ENCODE measurements around the gene SLC35F5.
"Not testable (repeated sequence)": the region's sequence is repeated elsewhere in the genome, so short reads cannot be mapped to it uniquely, and the experiment has no call there.

SLC35F5 gene

DNA sequence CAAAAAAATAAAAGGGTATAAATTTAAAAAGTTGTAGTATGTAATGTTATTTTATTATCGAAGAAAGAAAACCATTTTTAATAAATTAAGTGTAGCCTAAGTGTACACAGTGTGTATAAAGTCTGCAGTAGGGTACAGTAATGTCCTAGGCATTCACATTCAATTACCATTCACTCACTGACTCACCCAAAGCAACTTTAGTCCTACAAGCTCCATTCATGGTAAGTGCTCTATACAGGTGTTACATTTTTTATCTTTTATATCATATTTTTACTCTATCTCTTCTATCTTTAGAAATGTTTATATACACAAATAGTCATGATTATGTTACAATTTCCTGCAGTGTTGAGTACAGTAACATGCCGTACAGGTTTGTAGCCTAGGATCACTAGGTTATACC is 69.9 kb downstream of the SLC35F5 start:
- Mint-ChIP-seq H3K27me3 (no peaks in the 10 kb centered on the region), H3K9me3 (no peaks in the 10 kb centered on the region), H3K4me3 (no peak overlapping the region), H3K4me1 (peaks cover 12% of the 10 kb centered on the region), H3K27ac (no peak overlapping the region)
- DNase-seq, result no peak
- ATAC-seq, result no peak

DNA sequence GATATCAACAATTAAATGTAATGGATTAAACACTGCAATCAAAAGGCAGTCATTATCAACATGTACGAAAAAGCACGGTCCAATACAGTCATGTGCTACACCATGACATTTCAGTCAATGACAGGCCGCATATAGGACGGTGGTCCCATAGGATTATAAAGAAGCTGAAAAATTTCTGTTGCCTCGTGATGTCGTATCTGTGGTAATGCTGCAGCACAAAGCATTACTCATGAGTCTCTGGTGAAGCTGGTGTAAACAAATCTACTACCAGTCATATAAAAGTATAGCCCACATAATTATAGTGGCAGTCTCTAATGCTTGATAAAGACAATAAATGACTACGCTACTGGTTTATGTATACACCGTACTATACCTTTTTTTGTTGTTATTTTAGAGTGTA is 71.0 kb downstream of the SLC35F5 start:
- Mint-ChIP-seq H3K27me3 (no peaks in the 10 kb centered on the region), H3K9me3 (no peaks in the 10 kb centered on the region), H3K27ac (no peak overlapping the region), H3K4me3 (no peak overlapping the region), H3K4me1 (peaks cover 3% of the 10 kb centered on the region)
- ATAC-seq (no peak), DNase-seq (no peak)

DNA sequence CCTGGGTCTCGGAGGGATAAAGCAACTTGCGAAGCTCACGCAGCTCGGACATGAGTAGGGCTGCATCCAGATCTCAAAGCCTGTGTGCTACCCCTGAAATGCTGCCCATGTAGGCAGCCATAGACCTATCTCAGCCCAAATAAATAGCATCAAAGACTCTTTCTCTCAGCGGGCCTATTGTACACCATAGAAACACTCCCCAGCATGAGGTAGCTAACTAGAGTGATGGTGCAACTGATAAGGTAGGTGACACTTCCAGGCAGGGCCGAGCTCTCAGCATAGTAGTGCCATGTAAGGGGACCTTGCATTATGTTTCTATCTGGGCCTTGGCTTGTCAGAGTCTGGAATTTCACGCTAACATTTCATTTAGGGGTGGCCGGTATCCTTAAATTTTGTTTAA is 77.0 kb downstream of the SLC35F5 start:
- no peaks in the 10 kb centered on the region for H3K4me1 Mint-ChIP-seq
- no peak overlapping the region for H3K27ac Mint-ChIP-seq
- no peaks in the 10 kb centered on the region for H3K9me3 Mint-ChIP-seq

DNA sequence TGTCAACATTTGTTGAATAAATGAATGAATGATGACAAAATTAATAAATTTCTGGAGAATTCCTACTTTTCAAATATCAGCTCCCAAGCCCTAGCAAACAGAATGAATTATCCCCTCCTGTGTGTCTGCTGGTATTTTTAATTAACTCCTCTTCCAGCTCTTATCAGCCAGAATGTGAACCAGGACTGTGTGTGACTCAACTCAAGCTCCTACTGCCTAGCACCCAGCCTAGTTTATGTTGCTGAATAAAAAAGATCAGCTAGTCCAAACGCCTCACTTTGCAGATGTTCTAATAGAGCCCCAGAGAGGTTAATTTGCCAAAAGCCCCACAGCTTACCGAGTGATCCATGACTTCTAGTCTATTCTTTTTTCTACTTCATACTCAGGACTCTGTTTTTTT is 79.1 kb downstream of the SLC35F5 start:
- Mint-ChIP-seq H3K4me1 (peaks cover 12% of the 10 kb centered on the region), H3K4me3 (no peak overlapping the region), H3K9me3 (peaks cover 0 to 13% of the 10 kb centered on the region in 2 donors), H3K27me3 (no peaks in the 10 kb centered on the region), H3K27ac (no peak overlapping the region)
- DNase-seq (no peak), ATAC-seq (no peak)

More for the DNA sequence above, 77.0 kb downstream of the SLC35F5 start:
- Mint-ChIP-seq H3K27me3 (no peaks in the 10 kb centered on the region), H3K4me3 (no peak overlapping the region)
- DNase-seq (no peak), ATAC-seq (no peak)

DNA sequence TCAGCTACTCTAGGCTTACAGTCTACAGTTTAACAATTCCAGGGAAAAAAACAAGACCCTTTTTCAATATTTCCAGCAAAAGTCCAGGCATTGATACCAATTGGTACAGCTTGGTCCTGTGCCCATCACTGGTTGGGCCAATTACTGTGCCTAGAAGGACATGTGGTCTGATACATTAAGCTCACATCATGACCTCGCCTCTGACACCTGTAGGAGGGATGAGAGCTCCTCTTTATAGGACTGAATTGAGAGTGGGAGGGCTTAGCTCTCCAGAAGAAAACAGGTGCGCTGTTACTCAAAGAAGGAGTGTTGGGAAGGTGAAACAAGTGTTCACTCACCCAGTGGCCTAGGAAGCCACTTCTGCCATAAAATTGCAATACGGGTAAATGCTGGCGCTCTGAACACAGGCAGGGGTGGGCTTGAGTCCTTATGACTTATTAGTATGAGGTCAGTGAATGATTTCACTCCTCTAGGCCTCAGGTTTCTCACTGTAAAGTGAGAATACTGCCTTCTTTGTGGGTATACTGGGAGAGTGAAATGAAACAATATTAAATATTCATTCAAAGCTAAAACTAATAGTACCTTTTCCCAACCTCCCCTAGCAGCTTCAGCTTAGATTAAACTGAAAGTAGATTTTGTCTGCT is 79.7 kb downstream of the SLC35F5 start:
- Mint-ChIP-seq H3K4me3 (no peak overlapping the region), H3K4me1 (peaks cover 12% of the 10 kb centered on the region), H3K9me3 (peaks cover 0 to 13% of the 10 kb centered on the region in 2 donors), H3K27ac (no peak overlapping the region), H3K27me3 (no peaks in the 10 kb centered on the region)
- DNase-seq, result no peak
- ATAC-seq, result no peak

DNA sequence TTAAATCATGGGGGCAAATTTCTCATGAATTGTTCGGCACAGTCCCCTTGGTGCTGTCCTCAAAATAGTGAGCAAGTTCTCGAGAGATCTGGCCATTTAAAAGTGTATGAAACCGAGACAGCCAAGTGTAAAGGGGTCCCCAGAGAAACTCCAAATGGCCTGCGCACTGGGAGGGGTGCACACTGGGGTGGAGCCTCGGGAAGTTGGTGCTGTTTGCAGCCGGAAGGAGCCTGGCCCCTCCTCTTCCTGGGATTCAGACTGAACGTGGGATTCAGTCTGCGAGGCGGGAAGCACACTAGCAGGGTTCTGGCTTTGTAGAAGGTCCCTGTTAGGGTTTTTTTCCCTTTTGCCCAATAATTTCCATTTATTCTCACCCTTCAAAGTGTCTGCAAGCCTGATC is 80.6 kb downstream of the SLC35F5 start:
- DNase-seq (no peak), ATAC-seq (no peak)
- no peak overlapping the region for H3K4me3 Mint-ChIP-seq
- peaks cover 12% of the 10 kb centered on the region for H3K4me1 Mint-ChIP-seq
- no peak overlapping the region for H3K27ac Mint-ChIP-seq
- H3K9me3 Mint-ChIP-seq, result peaks cover 0 to 13% of the 10 kb centered on the region in 2 donors
- no peaks in the 10 kb centered on the region for H3K27me3 Mint-ChIP-seq

DNA sequence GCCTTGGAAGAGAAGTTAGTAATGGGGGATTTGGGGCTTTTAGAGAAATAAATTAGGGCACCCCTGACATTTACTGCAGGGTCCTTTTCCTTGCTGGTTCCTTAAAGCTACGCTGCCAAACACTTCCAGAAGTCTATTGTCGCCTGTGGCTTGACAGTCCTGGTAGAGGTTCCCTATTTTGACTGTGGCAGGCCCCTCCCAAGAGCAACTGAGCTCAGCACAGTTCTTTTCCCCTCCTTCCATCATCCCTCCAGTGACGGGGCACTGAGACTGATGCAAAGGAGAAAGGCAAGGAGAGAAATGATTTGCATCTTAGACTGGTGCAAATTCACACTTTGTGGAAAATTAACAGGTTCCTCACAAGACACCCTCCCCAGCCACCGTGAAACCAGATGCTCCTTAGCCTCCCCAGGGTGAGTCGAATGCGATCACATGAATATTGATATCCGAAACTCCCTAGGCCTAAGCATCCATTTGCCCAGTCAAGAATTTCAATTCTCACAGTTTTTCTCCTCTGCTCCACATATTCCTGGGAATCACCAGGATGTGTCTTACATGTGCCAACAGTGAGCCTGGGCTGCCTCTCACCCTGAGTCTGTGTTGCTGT is 84.0 kb downstream of the SLC35F5 start:
- Mint-ChIP-seq H3K9me3 (peaks cover 0 to 13% of the 10 kb centered on the region in 2 donors), H3K27ac (no peak overlapping the region), H3K27me3 (no peaks in the 10 kb centered on the region), H3K4me3 (no peak overlapping the region), H3K4me1 (peaks cover 12% of the 10 kb centered on the region)
- no peak for DNase-seq
- ATAC-seq, result no peak

DNA sequence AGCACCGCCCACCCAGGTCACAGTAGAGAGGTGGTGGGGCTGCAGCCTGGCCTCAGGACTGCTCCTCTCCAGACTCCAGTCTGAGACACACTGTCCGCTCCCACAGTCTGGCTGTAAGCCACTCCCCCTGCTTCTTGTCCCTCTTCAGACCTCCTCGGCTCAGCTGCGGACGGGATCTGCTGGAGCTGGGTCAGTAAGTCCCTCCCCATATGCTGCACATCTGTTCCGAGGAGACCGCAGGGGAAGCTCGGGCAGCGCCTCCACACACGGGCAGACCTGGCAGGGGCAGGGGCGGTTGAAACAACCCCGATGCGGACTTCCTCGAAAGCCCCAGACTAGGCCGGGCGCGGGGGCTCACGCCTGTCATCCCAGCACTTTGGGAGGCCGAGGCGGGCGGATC is 87.4 kb downstream of the SLC35F5 start:
- H3K4me3 Mint-ChIP-seq, H3K27ac Mint-ChIP-seq, DNase-seq, ATAC-seq, H3K27me3 Mint-ChIP-seq: not testable (repeated sequence)
- H3K9me3 Mint-ChIP-seq, result peaks cover 0 to 13% of the 10 kb centered on the region in 2 donors
- peaks cover 12% of the 10 kb centered on the region for H3K4me1 Mint-ChIP-seq

DNA sequence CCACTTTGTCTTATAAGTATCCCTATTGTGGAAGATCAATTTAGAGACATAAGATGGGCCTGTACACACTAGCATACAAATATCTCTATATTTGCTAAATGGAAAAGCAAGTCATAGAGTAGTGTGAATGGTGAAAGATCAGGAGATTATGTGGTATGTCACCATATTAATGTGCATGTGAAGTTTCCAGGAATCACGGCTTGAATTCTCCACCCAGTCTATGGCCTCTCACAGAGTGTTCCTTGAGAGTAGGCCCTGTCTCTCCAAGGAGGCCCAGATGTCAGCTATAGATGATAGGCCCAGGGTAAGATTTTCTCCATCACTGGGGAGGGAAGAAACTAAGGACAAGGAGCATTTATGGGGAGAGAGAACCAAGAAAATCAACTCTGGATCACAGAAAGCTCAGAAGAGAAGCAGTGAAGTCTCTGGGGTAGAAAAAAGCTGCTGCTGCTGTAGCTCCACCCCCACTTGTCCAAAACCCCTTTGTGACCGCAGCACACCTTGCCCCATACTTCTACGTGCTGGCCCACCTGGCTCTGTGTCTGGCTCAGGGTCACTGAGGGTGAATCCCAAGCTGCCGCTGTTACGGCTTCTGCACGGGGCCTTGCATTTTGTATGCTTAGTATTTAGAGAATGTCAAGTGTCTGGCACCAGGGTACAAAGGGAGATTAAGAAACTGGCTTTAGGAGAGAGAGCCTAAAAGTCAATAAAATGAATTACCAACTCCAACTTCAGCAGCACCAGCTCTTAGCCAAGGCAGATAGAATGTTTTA is 91.5 kb downstream of the SLC35F5 start:
- DNase-seq, ATAC-seq, H3K27me3 Mint-ChIP-seq, H3K27ac Mint-ChIP-seq, H3K4me1 Mint-ChIP-seq, H3K9me3 Mint-ChIP-seq, H3K4me3 Mint-ChIP-seq: not testable (repeated sequence)

DNA sequence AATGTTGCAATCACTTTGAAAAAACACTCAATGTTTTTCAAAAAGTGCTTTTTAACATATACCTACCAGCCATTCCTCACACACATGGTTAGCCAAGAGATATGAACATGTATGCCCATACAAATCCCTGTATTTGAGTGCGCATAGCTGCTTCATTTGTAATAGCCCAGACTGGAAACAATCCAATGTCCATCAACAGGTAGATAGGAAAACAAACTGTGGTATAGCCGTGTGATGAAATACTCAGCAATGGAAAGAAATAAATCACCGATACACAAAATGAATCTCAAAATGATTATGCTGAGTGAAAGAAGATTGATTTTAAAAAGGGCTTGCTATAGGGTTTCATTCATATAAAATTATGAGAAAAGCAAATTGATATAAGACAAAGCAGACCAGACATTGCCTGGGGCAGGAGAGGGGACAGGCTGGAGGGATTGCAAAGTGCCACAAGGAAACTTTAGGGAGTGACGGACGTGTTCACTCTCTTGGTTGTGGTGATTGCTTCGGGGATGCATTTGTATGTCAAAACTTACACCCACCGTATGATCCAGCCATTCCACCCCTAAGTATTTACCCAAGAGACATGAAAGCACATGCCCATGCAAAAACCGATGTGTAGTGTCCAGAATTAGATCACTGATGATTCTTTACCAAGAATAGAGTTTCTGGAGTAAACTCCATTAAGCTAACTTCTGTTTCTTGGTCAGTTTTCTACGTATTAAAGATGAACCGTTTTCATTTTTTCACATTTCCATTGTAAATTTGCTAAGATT is 93.0 kb downstream of the SLC35F5 start:
- H3K4me3 Mint-ChIP-seq, H3K9me3 Mint-ChIP-seq, H3K4me1 Mint-ChIP-seq, H3K27me3 Mint-ChIP-seq, H3K27ac Mint-ChIP-seq, ATAC-seq, DNase-seq: not testable (repeated sequence)
